Amygdala (tissue), 56 donors: ENCODE results near the gene KAZN.

Experiments
- DNase-seq, 56 donors: peaks; one replicate each; lab custom pipeline; 2025; lab: John Stamatoyannopoulos, UW

Gene KAZN

DNA sequence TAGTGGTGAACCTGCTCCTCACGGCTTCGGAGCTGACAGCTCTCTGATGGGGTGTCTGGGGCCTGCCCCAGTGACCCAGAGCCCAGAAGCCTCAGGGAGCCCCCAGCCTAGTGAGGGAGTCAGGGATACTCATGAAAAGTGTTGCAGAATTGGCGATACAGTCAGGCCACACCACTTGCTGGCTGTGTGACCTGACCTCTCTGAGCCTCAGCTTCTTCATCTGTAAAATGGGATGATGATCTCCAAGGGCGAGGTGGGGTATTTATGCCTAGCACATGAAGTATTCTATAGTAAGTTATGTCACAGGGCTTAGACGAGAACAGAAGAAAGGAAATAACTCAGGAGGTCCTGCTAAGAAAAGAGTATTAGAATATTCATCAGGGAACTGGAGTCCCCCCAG lies 556.7 kb downstream of the KAZN start:
- DNase-seq, result no peak

- no peak for DNase-seq
Observed at GRCh38 chr1:15155888-15156741, 557.6 kb downstream of the KAZN start.

DNA sequence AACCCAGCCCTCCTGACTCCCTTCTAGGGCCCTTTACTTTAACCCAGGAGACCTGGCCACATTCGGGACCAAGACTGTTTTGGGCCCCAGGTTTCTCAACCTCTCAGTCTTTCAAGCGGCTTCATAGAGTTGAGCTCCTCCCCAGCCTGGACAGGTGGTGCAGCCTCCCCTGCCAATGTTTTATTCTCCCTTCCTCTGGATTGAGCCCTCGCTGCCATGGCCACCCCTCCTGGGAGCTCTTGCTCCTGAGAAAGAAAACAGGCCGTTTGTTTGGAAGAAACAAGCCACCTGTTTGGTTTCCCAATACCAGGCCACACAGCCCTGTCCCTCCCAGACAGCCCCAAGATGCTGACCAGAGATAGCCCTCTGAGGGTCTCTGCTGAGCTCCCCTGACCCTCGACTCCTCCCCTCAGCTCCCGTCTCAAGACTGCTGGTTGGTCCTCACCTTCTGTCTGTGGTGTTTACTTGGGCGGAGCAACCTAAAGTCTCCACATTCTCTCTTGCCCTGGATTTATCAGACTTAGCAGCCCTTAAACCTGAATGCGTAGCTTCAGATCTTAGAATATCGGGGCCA lies 558.4 kb downstream of the KAZN start:
- no peak for DNase-seq

- DNase-seq, result no peak
Observed at GRCh38 chr1:15157524-15158399, 559.3 kb downstream of the KAZN start.

- DNase-seq, result no peak
Observed at GRCh38 chr1:15158506-15159165, 560.2 kb downstream of the KAZN start.

GRCh38 chr1:15159166-15159555 lies 560.7 kb downstream of the KAZN start:
- DNase-seq, result no peak

GRCh38 chr1:15160626-15161025 lies 562.1 kb downstream of the KAZN start:
- DNase-seq, result no peak

- no peak for DNase-seq
Observed at GRCh38 chr1:15167386-15167785, 568.9 kb downstream of the KAZN start.
